Anterior cingulate cortex (tissue), 58 donors: Measurements from ENCODE around the gene ARHGEF7.

Experiments used
- DNase-seq, 58 donors: peaks; one replicate each; lab custom pipeline; 2025; lab: John Stamatoyannopoulos, UW

ARHGEF7 gene

GRCh38 chr13:111330066-111330610 lies 215.0 kb downstream of the ARHGEF7 start:
- no peak for DNase-seq

- DNase-seq = peak in 7 of 58 donors; percentile 18 to 41 (median 27)
Observed at GRCh38 chr13:111335298-111335697, 220.2 kb downstream of the ARHGEF7 start.

GRCh38 chr13:111336666-111337065 lies 221.6 kb downstream of the ARHGEF7 start:
- no peak for DNase-seq

- DNase-seq = no peak
Observed at GRCh38 chr13:111337206-111337605, 222.1 kb downstream of the ARHGEF7 start.

GRCh38 chr13:111337741-111338140 lies 222.6 kb downstream of the ARHGEF7 start:
- no peak for DNase-seq

- no peak for DNase-seq
Observed at GRCh38 chr13:111338841-111339240, 223.7 kb downstream of the ARHGEF7 start.

- DNase-seq = no peak
Observed at GRCh38 chr13:111339366-111340143, 224.4 kb downstream of the ARHGEF7 start.

GRCh38 chr13:111341886-111342285 lies 226.8 kb downstream of the ARHGEF7 start:
- no peak for DNase-seq

- no peak for DNase-seq
Observed at GRCh38 chr13:111342721-111343120, 227.6 kb downstream of the ARHGEF7 start.

GRCh38 chr13:111343186-111343805 lies 228.2 kb downstream of the ARHGEF7 start:
- DNase-seq = no peak

GRCh38 chr13:111344471-111345191 lies 229.5 kb downstream of the ARHGEF7 start:
- peak in 1 of 58 donors; percentile 19 for DNase-seq

GRCh38 chr13:111345682-111346081 lies 230.6 kb downstream of the ARHGEF7 start:
- DNase-seq = no peak

GRCh38 chr13:111346101-111346680 lies 231.1 kb downstream of the ARHGEF7 start:
- DNase-seq = no peak

GRCh38 chr13:111347438-111347837 lies 232.3 kb downstream of the ARHGEF7 start:
- no peak for DNase-seq

GRCh38 chr13:111353508-111353907 lies 238.4 kb downstream of the ARHGEF7 start:
- no peak for DNase-seq

GRCh38 chr13:111354789-111355188 lies 239.7 kb downstream of the ARHGEF7 start:
- DNase-seq = no peak
